Prostate gland (tissue), 2 donors: ENCODE data around the gene COG5.

Experiments used
- CTCF ChIP-seq, 4 experiments: fragments of 200-600 bp in 2 of 4; fragments of 450-650 bp in 2 of 4; sonication (generic) in 2 of 4; IDR thresholded peaks; 1 replicate in 3 of 4; 2 replicates in 1 of 4; pipeline ENCODE4 v1.5.1; 2016 to 2019; ENCODE audit warnings: antibody characterized with exemption in 4 of 4, mild to moderate bottlenecking in 2 of 4, moderate library complexity in 2 of 4
- POLR2A ChIP-seq: fragments of 450-650 bp; IDR thresholded peaks from one replicate; pipeline ENCODE4 v1.6.1; 2016; ENCODE audit warnings: antibody characterized with exemption, mild to moderate bottlenecking
- POLR2AphosphoS5 ChIP-seq: sonication (generic); formaldehyde crosslinking; IDR thresholded peaks from one replicate; pipeline ENCODE4 v1.6.1; 2017; ENCODE audit warnings: antibody characterized with exemption

GRCh38 chr7:107196834-107197610, 366.7 kb downstream of the COG5 start:
- no peak for TF ChIP-seq CTCF (IDR thresholded peaks at IDR 0.05)
- no peak for TF ChIP-seq POLR2A
- TF ChIP-seq POLR2AphosphoS5 = no peak
